HG03095 (cell line): ENCODE data around the gene MBTD1.
A peak's percentile ranks its signal among the peaks of the same experiment; 100 is the strongest.
"Not testable (repeated sequence)": the region's sequence is repeated elsewhere in the genome, so short reads cannot be mapped to it uniquely, and the experiment has no call there.

Experiments
- ATAC-seq: cut with Tn5 transposase; IDR thresholded peaks from one replicate; pipeline ENCODE4 v1.9.1; 2021; ENCODE audit warnings: moderate library complexity; ENCODE audit not compliant: unreplicated experiment

Gene MBTD1

GRCh38 chr17:51256101-51256500 lies 3.7 kb downstream of the MBTD1 start:
- no peak for ATAC-seq

GRCh38 chr17:51255673-51256072 lies 4.2 kb downstream of the MBTD1 start:
- no peak for ATAC-seq

GRCh38 chr17:51251010-51251409 lies 8.8 kb downstream of the MBTD1 start:
- ATAC-seq, result no peak

- ATAC-seq, result no peak
These were observed 9.5 kb downstream of the MBTD1 start for GRCh38 chr17:51250314-51250840.

- ATAC-seq, result no peak
These were observed 14.3 kb downstream of the MBTD1 start for GRCh38 chr17:51245535-51245934.

GRCh38 chr17:51244041-51244440 lies 15.8 kb downstream of the MBTD1 start:
- ATAC-seq, result no peak

GRCh38 chr17:51240275-51240674 lies 19.6 kb downstream of the MBTD1 start:
- no peak for ATAC-seq

GRCh38 chr17:51238255-51238887 lies 21.5 kb downstream of the MBTD1 start:
- ATAC-seq, result peak; percentile 70

- ATAC-seq, result no peak
These were observed 25.7 kb downstream of the MBTD1 start for GRCh38 chr17:51234162-51234561.

- no peak for ATAC-seq
These were observed 27.9 kb downstream of the MBTD1 start for GRCh38 chr17:51231999-51232398.

GRCh38 chr17:51230306-51230705 lies 29.5 kb downstream of the MBTD1 start:
- no peak for ATAC-seq

GRCh38 chr17:51229889-51230288 lies 30.0 kb downstream of the MBTD1 start:
- no peak for ATAC-seq

- no peak for ATAC-seq
These were observed 31.7 kb downstream of the MBTD1 start for GRCh38 chr17:51228161-51228560.

- not testable (repeated sequence) for ATAC-seq
These were observed 34.3 kb downstream of the MBTD1 start for GRCh38 chr17:51225523-51225922.

GRCh38 chr17:51224402-51225262 lies 35.2 kb downstream of the MBTD1 start:
- no peak for ATAC-seq

- no peak for ATAC-seq
These were observed 38.5 kb downstream of the MBTD1 start for GRCh38 chr17:51221322-51221721.

- ATAC-seq, result no peak
These were observed 41.9 kb downstream of the MBTD1 start for GRCh38 chr17:51217946-51218345.

GRCh38 chr17:51214920-51215319 lies 44.9 kb downstream of the MBTD1 start:
- no peak for ATAC-seq

GRCh38 chr17:51203838-51204237 lies 56.0 kb downstream of the MBTD1 start:
- no peak for ATAC-seq

- no peak for ATAC-seq
These were observed 59.0 kb downstream of the MBTD1 start for GRCh38 chr17:51200846-51201245.

- no peak for ATAC-seq
These were observed 59.6 kb downstream of the MBTD1 start for GRCh38 chr17:51200295-51200694.

- ATAC-seq, result no peak
These were observed 62.1 kb downstream of the MBTD1 start for GRCh38 chr17:51197754-51198153.
